RWPE1 (cell line): ENCODE data around the gene TEKT3.

ENCODE experiments used
- CTCF ChIA-PET: fragments of 350-600 bp; sonication (Branson Sonifier 250); formaldehyde crosslinking; extraction: SDS; loops from one replicate; lab custom pipeline; 2021; lab: Yijun Ruan, JAX
- POLR2A ChIA-PET: fragments of 400-600 bp; formaldehyde crosslinking; extraction: SDS; loops from one replicate; lab custom pipeline; 2020; ENCODE audit warnings: antibody characterized with exemption; ENCODE audit not compliant: low non-redundant PET; lab: Yijun Ruan, JAX
- DNase-seq: peaks from one replicate; pipeline ENCODE4 v3.0.0; 2012; ENCODE audit warnings: low spot score
- H3K27ac ChIP-seq: fragments of 450-650 bp; 2 replicates; pipeline ENCODE4 v1.5.1; 2017
- TF ChIP-seq, protein P1 (sequence below): fragments of 450-650 bp; conservative IDR thresholded peaks from 2 replicates; pipeline ENCODE4 v1.5.1; 2017; ENCODE audit warnings: low read depth, mild to moderate bottlenecking

TEKT3 gene

DNA sequence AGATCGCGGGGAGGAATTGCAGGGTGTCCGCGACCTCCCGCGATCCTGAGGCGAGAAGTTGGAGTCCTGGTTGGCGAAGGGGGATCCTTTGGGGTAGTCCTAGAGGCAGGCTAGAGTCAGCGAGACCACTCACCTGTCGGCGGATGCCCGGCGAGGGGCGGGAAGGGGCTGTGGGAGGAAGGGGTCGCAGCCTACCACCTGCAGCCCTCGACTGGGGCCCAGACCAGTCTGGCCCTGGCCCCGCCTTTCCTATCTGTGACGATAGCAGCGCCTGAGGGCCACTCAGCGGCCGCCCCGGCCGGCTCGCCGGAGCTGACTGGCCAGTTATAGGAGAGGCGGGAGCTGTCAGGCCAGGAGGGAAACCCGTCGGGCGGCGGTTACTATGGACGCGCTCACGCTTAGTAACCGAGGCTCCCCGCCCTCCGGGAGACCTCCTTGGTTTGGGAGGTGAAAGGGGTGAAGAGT, at the start of gene TEKT3:
TSS of gene TEKT3 (minus strand) at position 213 of the 465 bp plus-strand sequence. CDS start 10,012 bp downstream, outside the sequence.
- ChIA-PET POLR2A (no interaction called here), CTCF (no interaction called here)
- no peak within 1 kb of the TSS for H3K27ac ChIP-seq
- peak; percentile 59 for DNase-seq
- TF ChIP-seq, protein P1, sequence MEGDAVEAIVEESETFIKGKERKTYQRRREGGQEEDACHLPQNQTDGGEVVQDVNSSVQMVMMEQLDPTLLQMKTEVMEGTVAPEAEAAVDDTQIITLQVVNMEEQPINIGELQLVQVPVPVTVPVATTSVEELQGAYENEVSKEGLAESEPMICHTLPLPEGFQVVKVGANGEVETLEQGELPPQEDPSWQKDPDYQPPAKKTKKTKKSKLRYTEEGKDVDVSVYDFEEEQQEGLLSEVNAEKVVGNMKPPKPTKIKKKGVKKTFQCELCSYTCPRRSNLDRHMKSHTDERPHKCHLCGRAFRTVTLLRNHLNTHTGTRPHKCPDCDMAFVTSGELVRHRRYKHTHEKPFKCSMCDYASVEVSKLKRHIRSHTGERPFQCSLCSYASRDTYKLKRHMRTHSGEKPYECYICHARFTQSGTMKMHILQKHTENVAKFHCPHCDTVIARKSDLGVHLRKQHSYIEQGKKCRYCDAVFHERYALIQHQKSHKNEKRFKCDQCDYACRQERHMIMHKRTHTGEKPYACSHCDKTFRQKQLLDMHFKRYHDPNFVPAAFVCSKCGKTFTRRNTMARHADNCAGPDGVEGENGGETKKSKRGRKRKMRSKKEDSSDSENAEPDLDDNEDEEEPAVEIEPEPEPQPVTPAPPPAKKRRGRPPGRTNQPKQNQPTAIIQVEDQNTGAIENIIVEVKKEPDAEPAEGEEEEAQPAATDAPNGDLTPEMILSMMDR = no peak

DNA sequence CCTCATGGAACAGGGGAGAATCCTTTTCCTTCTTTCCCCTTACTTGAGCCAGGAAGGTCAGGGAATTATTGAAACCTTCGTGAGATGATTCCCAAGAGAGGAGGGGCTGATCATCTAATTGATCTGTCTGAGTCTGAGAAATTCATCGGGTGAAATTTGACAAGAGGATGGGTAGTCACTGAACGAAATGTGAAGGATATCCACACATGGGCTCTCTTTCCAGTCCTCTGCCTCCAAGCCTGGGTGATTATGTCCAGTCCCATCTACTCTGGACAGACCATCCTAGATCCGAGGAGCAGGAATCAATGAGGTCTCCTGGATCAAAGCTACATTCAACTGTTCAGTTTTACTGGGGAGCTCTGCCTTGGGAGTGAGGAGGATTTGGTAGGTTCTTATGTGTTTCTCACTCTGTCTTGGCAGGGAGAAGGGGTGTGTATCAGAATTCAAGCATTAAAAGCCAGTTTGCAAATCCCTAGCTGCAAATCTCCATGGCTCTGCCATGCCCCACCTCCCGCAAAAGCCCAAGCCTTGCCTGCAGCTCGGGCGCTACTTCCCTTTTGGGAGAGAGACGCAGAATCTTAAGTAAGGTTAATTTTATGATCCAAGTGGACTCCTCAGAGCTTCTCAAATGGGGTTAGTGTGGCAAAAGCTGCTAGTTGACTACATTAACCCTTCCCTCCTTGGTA, 47.1 kb upstream of the TEKT3 start:
- CTCF ChIA-PET = no interaction called here

DNA sequence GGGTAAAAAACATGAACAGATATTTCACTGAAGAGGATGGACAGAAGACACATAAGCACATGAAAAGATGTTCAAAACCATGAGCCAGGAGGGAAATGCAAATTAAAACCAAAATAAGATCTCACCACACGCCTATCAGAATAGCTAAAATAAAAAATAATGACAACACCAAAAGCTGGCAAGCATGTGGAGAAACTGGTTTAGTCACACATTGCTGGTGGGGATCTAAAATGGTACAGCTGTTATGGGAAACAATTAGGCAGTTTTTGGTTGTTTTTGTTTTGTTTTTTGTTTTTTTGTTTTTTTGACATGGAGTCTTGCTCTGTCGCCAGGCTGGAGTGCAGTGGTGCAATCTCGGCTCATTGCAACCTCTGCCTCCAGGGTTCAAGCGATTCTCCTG, 44.7 kb upstream of the TEKT3 start:
- CTCF ChIA-PET = no interaction called here
- H3K27ac ChIP-seq = no peak overlapping the region
- TF ChIP-seq, protein P1 = no peak
- DNase-seq = no peak
- POLR2A ChIA-PET = no interaction called here

More for the DNA sequence above, 47.1 kb upstream of the TEKT3 start:
- H3K27ac ChIP-seq = no peak overlapping the region
- TF ChIP-seq, protein P1 = no peak
- POLR2A ChIA-PET = no interaction called here
- DNase-seq = no peak

DNA sequence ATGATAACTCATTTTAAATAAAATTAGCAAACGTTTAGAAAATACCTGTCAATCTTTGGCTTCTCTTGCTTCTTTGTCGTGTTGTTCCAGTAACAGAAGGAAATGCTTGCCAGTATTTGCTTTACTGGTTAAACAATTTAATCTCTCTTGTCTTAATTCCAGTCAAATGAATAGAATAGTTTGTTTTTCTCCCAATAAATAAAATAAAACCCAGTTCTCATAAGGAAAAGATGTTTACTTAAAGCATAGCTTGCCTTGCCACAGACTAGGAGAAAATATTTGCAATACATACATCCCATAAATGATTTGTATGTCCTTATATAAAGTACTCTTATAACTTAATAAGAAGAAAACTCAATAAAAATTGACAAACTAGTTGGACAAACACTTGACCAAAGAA, 43.9 kb upstream of the TEKT3 start:
- ChIA-PET POLR2A (no interaction called here), CTCF (no interaction called here)
- no peak for DNase-seq
- H3K27ac ChIP-seq = no peak overlapping the region
- TF ChIP-seq, protein P1 = no peak

DNA sequence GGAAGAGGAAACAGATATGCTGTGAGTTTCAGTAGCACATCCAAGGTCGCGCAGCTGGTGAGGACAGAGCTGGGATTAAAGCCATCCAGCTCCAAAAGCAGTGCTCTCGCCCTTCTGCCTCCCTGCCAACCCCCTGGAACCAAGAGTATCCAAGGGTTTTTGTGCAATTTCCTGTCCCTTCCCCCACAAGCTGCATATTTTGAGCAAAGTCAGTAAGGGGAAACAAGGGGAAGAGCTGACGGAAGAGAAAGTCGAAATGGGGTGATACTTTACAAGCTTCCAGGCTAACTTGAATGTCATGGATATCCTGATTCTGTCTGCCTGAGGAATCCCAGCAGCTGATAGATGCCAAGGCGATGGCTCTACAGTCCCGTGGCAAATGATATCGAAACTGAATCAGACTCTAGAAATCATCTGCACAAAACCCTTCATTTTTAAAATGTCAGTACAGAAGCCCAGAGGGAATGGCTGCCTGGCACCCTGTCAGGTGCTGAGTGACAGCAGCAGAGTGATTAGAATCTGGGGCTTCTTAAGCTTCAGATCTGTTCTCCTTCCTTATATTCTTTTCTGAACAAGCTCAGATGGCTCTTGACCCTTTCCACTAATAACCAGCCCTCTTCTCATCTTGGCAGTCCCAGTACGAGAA, 42.9 kb upstream of the TEKT3 start:
- ChIA-PET POLR2A (no interaction called here), CTCF (no interaction called here)
- no peak overlapping the region for H3K27ac ChIP-seq

DNA sequence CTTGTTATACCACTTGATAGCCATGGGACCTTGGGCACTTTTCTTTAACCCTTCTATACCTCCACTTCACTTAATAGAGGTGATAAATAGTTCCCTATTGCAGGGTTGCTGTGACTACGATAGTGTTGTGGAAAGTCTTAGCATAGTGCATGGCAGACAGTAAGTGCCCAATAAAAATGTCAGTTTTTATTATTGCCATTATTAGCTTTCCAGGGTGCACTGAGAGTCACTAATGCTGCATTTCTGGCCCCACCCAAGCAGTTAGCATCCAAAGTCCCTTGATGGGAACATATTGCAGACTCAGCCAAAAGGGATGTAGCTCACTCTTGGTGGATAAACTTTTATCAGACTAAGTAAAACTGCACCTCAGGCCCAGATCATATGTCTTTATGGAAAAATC, 41.5 kb upstream of the TEKT3 start:
- ChIA-PET POLR2A (no interaction called here), CTCF (interaction anchor here (0.6 kb wide), 3 partner anchors 15 to 130 kb away, joined by 3 to 4 read pairs (median 3); no protein-coding TSS in a partner anchor)
- TF ChIP-seq, protein P1 = no peak
- H3K27ac ChIP-seq = no peak overlapping the region
- DNase-seq = no peak

More for the DNA sequence above, 42.9 kb upstream of the TEKT3 start:
- TF ChIP-seq, protein P1 = no peak
- no peak for DNase-seq
